ENCODE measurements around the gene PDE4B.
"Not testable (repeated sequence)": the region's sequence is repeated elsewhere in the genome, so short reads cannot be mapped to it uniquely, and the experiment has no call there.

Gene PDE4B

DNA sequence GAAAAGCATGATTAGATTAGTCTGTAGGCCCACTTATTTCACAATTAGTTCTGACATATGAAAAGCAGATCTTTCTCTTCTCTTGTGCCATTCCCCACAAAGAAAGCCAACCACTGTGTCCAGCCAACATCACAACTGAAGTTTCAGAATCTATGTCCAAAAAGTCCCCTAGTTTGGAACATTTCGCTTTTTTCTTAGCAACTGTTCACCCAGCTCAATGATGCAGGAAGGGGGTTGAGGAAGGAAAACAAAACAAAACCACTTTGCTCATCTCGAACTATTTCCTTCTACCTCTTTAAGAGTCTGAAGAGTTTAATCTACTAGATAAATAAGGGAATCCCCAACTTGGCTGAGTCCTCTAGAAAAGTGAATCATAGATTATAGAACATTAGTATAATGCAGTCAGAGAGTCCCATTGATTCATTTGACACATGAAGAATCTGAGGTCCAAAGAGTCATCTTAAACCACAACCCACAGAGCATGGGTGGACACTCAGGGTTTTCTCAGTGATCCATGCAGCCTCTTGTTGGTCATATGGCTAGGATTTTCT, 581.9 kb downstream of the PDE4B start:
- no peak for DNase-seq

DNA sequence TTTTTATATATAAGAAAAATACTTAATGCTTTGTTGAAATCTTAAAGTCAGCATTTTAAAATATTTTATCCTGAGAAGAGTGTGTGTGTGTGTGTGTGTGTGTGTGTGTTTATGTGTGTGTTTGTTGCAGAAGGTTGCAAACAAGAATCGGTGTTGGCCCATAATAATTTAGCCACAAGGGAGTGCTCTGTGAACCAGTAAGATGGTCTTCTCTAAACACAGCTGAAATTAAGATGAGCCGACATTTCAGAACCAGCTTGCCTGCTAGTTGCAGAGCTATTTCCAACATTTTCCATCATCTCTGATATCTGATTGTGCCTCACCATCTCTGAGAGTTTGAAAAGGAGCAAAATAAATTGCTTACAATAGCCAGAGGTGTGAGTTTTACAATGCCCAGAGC, 582.4 kb downstream of the PDE4B start:
- DNase-seq, result no peak

DNA sequence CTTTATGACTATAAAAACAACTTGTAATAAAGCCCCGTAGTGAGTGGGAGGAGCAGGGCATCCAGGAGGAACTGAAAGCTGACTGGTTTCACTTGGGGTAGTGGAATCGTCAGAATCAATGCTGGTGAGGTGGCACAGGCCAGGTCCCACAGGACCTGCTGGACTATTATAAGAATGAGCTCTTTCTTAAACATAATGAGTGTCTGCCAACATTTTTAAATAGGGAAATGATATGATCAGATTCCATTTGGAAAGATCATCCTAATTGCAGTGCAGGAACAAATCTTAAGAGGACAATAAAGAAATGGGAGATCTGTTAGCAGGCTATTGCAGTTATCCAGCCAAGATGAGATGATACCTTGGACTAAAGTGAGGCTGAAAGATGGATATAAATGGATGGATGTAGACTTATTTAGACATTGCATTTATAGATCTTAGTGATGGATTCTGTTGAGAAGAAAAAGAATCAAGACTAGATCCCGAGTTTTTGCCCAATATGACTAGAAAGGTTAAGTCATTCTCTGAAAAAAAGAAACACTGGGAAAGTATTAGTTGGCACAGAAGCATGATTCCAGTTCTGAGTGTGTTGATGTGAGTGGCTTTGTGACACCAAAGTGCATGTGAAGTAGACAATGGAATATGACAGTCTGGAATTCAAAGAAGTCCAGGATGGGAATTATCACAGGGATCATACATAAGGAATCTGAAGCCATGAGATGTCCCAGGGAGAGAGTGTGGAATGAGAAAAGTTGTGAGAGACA, 587.9 kb downstream of the PDE4B start:
- DNase-seq, result no peak

DNA sequence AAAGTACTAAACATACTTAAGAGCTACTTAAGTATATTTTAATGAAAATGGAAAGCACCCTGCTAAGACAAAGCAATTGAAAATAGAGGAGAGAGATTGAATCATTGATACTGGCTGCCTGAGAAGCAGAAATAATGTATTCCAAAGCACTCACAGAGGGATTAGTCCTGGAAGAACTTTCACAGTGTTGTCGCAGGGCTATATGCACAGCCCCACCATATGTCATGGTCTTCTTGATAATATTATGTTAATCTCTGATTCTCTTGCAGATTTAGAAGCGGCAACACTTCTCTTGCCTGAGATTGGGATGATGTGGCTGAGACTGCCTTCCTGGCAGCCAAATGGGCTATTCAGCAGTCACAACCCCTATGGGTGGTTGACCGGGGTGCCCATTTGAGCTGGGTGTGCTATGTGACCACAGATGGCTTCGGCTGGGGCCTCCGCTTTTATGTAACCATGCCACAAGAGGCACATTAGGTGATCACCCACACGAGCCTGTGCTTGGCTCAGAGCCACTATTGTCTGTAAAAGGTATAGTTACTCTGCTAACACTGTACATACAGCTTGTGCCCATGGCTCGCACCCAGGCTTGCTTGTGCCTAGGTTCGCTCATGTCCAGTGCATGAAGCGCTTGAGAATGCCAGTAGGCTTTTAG, 589.1 kb downstream of the PDE4B start:
- no peak for DNase-seq

DNA sequence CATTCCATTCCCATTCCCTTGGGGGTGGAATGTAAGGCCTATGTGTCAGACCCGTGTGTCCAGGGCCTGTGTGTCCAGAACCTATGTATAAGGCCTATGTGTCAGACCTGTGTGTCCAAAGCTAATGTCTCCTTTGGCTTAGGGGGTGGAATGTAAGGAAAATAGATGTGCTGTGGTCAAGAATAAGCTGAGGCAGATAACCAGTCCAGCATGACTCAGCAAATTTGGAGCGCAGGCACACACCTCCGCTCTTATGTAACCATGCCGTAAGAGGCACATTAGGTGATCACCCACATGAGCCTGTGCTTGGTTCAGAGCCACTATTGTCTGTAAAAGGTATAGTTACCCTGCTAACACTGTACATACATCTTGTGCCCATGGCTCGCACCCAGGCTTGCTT, 590.5 kb downstream of the PDE4B start:
- no peak for DNase-seq

DNA sequence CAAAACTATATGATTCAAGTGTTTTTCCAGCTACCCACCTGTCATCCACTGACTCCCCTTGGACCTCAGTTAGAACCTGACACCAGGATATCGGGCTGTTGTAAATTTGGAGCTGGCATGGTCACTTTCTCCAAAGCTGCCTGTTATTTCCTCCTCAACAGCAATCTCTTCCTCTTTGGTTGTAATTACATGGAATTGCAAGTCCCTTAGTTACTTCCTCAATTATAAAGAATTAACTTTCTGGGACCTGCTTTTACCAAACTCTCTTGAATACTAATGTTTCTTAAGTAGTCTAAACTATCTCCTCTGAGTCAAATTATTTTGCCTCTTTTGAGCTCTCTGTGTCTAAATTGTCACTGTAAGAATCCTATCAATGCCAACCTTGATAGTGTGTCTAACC, 590.9 kb downstream of the PDE4B start:
- no peak for DNase-seq

DNA sequence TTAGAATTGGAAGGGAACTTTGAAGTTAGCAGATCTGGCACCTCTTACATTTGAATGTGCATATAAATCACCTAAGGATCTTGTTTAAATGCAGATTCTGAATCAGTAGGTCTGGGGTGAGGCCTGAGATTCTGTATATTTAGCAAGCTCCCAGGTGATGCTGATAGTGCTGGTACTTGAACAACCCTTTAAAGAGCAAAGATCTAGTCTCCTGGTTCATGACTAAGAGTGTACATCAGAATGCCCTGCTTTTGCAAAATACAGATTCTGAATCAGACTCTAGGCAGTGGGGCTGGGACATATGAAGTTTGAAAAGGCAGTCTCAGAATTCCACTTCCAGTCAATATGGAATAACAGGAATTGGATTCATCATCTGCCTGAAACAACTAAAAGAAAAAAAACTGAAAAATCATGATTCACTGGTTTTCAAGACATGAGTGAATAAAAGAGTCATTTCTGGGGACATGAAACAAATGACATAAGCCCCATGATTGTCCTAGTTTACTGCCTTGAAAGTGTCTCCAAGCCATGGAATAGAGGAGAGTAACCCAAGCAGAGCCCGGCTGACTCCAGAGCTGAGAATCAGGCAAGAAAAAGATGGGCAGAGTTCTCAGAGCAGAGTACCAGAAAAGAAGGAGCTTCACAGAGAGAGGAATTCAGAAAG, 591.7 kb downstream of the PDE4B start:
- DNase-seq, result no peak

DNA sequence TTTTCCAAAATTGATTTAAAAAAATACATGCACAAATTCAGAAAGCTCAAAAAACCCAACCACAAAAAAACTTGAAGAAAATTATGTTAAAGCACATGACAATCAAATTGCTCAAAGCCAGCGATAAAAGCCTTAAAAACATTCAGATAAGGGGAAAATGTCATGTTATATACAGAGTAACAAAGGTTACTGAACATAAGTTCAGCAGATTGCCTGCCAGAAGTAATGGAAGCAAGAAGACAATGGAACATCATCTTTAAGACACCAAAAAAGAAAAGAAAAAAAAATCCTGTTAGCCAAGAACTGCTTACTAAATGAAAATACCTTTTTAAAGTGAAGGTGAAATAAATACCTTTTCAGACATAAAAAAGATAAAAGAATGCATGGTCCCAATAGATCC, 594.0 kb downstream of the PDE4B start:
- DNase-seq, result no peak

DNA sequence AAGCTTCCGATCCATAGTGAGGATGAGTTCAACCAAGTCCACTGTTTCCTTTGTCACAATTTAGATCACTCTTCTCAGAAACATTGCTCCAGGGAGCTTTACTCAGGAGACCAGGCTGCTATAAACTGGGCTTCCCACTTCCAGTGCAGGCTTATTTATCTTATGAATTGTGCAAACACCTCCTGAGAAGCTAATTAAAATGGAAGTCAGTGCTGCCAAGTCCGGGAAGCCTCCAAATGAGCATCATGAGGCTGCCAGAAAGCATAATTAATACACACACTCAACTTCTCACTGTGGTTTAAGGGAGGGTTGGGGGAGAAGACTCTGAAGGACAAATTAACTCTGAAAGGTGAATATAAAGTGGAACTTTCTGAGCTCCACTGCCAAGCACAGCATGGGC, 596.2 kb downstream of the PDE4B start:
- no peak for DNase-seq

DNA sequence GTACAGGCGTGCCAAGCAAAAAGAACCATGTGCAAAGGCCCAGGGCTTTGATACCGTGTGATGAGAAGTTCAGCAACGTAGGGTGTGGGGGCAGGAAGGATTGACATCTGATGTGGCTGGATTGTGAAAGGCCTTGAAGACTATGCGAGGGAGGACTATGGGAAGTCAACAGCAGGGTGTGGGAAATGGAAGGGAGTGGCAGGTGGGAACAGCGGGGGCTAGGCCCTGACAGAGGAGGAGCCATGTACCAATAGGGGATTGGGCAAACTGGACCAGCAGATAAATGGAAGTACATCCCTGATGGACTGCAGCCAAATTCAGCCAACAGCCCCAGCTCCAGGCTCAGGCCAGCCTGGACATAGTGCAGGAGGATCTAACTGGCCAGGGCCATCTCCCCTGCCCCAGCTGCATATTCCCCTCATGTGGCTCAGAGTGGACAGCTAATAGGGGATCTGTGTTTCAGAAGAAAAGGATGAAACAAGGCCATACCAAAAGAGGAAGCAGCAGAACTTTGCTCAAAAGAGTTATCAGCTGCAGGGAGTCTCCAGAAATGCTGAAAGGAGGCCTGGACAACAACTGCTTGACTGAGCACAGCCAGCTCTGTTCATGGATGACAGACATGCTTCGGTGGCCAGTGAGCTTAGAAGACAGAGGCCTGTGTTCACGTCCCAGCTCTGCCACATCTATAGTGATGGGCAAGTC, 601.0 kb downstream of the PDE4B start:
- no peak for DNase-seq

DNA sequence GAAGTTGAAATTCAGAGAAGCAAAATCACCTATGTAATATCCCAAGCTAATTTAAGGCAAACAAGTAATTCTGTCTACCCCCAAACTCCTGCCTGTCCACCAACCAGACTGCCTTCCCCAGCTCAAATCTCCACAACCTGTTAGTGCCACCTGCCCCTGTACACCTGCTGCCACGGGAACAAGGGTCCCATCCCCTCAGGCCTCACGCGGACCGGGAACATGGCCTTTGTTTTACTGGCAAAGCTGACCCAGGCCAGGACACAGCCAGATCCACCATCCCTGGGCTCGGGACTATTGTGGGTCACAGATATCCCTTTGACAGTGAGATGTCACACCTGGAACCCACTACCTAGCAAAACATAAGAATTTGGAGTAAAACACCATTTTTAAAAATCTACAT, 601.9 kb downstream of the PDE4B start:
- no peak for DNase-seq

DNA sequence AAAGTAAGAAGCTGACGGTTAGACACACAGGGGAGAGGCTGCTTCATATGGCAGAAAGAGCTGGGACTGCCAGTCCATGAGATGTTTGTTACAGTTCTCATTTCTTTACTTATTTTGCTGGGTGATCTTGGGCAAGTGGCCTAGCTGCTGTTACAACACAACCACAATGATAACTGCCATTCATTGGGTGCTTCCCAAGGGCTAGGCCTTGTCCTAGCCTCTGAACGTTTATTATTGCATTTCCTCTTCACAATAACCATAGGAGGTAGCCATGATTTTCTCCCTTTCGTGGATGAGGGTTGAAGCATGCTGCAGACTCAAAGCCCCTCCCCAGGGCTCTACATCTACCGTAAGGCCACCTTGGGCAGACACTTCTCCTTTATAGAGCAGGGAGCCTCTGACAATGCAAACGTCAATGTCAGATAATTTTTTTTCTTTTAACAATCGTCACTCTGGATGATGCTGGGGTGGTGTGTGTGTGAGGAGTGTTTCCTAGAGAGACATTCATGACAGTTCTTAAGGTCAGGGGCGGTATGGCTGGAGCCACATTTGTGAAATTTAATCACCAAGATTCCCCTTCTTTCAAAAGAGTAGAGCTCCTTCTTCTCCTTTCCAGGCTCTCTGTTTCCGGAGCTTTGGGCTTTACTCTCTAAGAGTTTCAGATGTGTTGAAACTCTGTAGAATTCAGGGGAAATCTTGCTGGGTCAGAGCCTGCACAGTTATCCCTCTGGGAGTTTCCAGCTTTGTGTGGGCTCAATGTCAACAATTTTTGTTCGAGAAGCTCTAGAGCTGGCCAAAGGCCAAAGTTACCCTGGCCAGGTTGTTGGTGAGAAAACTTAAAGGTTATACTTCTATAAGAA, 602.7 kb downstream of the PDE4B start:
- no peak for DNase-seq

DNA sequence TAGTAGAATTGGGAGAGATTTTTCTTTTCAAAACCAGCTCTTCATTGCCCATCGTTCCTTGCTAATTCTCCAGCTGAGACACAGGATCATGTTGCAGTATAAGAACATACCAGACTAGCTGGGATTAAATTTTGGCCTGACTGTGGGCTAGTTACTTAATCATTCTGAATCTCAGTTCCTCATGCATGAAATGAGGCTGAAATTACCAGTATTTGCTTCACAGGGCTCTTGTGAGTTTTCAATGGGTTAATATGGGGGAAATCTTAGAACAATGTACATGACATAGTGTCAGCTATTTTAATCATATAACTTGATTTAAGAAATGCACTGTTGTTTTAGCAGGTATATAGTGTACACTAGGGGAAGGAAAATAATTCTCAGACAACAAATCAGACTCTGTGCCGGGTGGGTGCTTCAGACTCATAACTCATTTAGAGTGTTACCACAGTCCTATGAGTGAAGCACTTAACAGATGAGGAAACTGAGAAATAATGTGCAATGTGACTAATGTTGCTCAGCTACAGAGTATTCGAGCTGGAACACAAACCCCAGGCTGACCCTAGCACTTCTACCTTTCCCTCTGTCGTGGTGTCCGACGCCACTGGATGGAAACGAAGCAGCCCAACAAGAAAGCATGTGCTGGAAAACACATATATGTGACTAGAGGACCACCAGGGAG, 603.7 kb downstream of the PDE4B start:
- no peak for DNase-seq

DNA sequence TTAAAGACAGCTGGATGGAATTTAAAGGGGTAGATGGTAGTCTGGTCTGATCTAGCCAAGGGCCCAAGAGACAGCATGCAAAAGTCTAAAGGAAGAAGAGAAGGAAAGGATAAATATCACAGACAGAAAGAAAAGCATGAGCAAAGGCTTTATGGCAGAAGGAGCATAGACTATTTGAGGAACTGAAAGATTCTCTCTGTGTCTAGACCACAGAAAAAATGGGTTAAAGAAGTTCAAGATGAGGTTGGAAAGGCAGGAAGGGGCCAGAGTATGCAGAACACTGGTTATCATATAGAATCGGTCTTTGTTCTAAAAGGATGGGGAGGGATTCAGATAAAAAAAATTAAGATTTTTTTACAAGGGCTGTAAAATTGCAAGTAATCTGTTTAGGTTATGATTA, 604.5 kb downstream of the PDE4B start:
- no peak for DNase-seq

DNA sequence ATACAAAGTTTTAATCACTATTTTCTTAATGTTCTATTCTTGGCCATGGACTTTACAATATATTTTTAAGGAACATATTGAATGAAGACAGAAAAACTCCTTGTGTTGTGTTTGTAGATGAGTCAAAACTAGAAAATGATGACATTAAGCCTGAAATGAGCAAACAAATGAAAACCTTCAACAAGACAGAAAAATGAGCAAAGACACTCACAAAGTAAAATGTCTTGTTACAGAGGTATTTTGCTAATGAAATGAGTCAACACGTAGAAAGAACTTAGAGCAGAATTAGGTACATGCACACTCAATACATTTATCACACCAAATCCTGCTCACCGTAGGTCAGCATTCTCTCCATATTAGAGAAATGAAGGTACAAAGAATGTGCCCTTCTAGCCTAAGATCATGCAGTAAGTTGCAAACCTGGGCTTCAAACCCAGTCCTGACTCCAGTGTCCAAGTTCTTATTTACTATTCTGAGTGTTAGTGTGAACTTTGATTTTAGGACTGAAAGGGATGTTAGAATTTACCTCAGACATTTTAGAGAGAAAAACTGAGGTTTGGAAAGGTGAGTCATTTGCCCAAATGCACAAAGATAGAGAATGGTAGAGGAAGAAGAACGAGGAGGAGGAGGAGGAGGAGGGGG, 607.3 kb downstream of the PDE4B start:
- no peak for DNase-seq

DNA sequence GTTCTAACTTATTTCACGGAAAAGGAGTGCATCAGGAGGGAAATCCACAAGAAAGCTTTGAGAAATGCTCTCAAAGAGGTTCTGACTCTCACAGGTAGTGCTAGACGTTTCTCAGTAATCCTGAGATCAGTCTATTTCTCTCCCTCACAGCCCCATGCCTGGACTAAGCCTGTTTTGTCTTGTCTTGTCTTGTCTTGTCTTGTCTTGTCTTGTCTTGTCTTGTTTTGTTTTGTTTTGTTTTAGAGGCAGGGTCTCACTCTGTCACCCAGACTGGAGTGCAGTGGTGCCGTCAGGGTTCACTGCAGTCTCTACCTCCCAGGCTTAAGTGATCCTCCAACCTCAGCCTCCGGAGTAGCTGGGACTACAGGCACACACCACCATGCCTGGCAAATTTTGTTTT, 608.0 kb downstream of the PDE4B start:
- no peak for DNase-seq

DNA sequence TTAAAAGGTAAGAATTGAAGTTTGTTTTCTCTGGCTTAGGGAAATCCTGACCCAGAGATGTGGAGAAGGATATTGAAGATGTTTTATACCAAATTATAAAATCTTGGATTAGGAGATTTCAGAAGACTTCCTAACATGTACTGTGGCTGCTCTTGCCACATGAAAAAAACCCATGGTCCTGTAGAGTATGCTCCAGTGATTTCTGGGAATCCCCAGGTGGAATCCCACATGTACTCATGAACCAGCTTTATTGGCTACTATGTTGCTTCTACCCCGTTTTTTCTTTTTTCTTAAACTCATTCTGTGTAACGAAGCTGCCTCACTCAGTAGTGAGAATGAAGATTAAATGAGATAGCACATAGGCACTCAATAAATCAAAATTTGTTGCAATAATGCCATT, 608.5 kb downstream of the PDE4B start:
- no peak for DNase-seq

DNA sequence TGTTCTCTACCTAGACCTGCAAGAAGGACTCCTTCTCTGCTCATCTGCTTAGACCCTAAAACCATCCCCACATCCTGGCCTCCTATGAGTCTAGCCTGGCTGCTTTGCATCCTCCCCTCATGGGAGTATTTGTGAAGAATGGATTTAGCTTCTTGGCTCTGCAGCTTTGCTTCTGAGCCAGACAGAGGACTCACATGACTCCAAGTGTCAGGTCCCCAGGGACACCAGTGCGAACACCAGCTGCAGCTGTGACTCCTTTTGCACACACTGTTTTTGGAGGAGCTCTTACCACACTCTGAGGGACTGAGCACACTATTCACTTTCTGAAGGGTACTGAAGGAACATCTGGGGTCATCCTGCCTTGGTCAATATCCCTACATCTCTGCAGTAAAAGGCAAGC, 609.5 kb downstream of the PDE4B start:
- peak; percentile 80 for DNase-seq

DNA sequence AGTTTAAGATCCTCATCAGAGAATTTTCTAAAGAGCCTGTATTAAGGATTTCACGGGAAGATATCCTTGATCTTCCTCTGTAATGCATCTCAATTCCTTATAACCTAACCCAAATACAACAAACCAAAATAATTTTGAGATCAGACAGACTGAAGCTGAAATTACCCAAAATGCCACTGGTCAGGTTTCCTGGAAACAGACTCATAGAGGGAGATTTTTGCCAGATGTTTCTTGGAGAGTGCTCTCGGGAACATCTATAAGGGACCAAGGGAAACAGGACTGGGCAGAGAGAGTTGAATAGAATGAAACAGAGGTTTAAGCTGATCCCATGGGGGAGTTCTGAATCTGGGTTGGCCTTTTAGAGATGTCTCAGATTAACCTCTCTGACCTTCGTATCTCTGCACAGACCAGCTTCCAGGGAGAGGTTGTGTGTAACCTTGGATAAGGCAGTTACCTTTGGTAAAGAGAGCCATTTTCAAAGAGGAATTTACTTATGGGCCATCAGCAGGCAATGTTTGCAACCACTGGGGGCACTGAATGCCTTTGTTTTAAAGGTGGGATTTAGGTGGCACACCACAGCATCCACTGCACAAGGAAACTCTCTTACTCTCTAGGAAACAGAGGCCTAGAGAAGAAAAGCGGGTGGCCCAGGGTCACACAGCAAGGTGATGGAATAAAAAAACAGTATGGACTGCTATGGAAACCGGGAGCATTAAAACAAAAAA, 610.5 kb downstream of the PDE4B start:
- no peak for DNase-seq

DNA sequence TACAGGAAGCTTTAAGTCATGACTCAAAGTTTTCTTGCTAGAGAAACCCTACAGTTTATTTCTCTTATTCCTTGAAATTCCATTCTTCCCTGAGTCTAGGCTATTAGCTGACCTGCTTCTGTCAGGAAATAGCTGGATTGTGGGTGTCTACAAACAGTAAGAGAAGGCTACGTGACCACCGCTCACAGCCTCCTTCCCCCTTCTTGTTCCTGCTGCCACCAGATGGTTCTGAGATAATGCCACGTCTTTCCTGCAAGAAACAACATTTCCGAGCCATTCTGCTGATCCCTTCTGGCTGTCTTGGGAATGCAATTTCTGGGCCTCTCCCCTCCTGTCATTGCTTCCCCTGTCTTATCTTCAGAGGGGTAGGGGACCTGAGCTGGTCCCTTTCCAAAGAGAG, 612.4 kb downstream of the PDE4B start:
- no peak for DNase-seq

DNA sequence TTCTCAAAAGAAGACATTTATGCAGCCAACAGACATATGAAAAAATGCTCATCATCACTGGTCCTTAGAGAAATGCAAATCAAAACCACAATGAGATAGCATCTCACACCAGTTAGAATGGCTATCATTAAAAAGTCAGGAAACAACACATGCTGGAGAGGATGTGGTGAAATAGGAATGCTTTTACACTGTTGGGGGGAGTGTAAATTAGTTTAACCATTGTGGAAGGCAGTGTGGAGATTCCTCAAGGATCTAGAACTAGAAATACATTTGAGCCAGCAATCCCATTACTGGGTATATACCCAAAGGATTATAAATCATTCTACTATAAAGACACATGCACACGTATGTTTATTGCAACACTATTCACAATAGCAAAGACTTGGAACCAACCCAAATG, 618.8 kb downstream of the PDE4B start:
- not testable (repeated sequence) for DNase-seq

Measured in NCI-H2171 (cell line).